Heart left ventricle (tissue), 16 donors: ENCODE results near the gene TUT4. TPM values are rescaled to one million over a fixed set of nuclear protein-coding genes. Genes with fewer than 3 reads are reported as not detected.

Experiments used
- ATAC-seq, 4 donors: fragments of 200-7000 bp; cut with Tn5 transposase; one replicate each; pipeline ENCODE4 v1.9.1; 2020 to 2022; ENCODE audit warnings: moderate library complexity in 4 of 4, mild to moderate bottlenecking in 3 of 4, moderate number of reproducible peaks in 1 of 4
- DNase-seq, 5 donors: peaks; one replicate each; pipeline ENCODE4 v3.0.0-alpha.2; 2020
- H3K27ac ChIP-seq, 12 donors: fragments of 200-600 bp; sonication (generic) in 4 of 12; one replicate each; pipeline versions ENCODE4 v1.5.0 to v1.8.0; 2016 to 2022; ENCODE audit warnings: mild to moderate bottlenecking in 2 of 12
- H3K27me3 ChIP-seq, 9 donors: fragments of 200-600 bp; sonication (generic) in 2 of 9; one replicate each; pipeline versions ENCODE4 v1.5.1 to v1.8.0; 2016 to 2022; ENCODE audit warnings: mild to moderate bottlenecking in 3 of 9
- H3K36me3 ChIP-seq, 9 donors: fragments of 200-600 bp; sonication (generic) in 2 of 9; one replicate each; pipeline versions ENCODE4 v1.5.0 to v1.8.0; 2018 to 2022; ENCODE audit warnings: mild to moderate bottlenecking in 2 of 9
- H3K4me1 ChIP-seq, 12 donors: fragments of 200-600 bp; sonication (generic) in 4 of 12; one replicate each; pipeline versions ENCODE4 v1.5.0 to v1.8.0; 2016 to 2022; ENCODE audit warnings: mild to moderate bottlenecking in 3 of 12
- H3K4me3 ChIP-seq, 12 donors: fragments of 200-600 bp; sonication (generic) in 4 of 12; one replicate each; pipeline versions ENCODE4 v1.5.0 to v1.8.0; 2017 to 2022; ENCODE audit warnings: mild to moderate bottlenecking in 9 of 12, moderate library complexity in 4 of 12
- H3K9me3 ChIP-seq, 12 donors: fragments of 200-600 bp; sonication (generic) in 4 of 12; one replicate each; pipeline versions ENCODE4 v1.5.0 to v1.8.0; 2016 to 2022; ENCODE audit warnings: mild to moderate bottlenecking in 1 of 12
- POLR2A ChIP-seq, 2 donors: fragments of 450-650 bp; IDR thresholded peaks; one replicate each; pipeline ENCODE4 v1.6.1; 2017; ENCODE audit warnings: antibody characterized with exemption in 2 of 2, mild to moderate bottlenecking in 2 of 2, moderate library complexity in 2 of 2
- WGBS, 4 donors: extraction: QIAGEN DNeasy Blood & Tissue Kit in 2 of 4; methylation state at CpG; one replicate each; pipeline versions ENCODE4 v1.1.5 to v1.1.7; 2013 to 2018; 5-methylcytosine and 5-hydroxymethylcytosine counted together
- intact Hi-C, 10 donors: fragments of 100-400 bp; cut with DNase I; formaldehyde crosslinking; loops; one replicate each; pipeline versions ENCODE4 v1.11.1 to v1.14.2; 2022
- polyA plus RNA-seq, 2 donors: library from polyadenylated mRNA; stranded (reverse); fragments of 200-250 nt; gene quantifications; one replicate each; pipeline ENCODE4 v1.2.3, GENCODE V29; 2013
- total RNA-seq, 9 donors: library from RNA; depleted of rRNA in 2 of 9; stranded (reverse); fragments of >200 nt in 2 of 9; fragmentation: NEBNext Ultra II Directional in 3 of 9; extraction: Animal tissue kit (Norgen Biotek cat#: 25700) in 3 of 9; gene quantifications; one replicate each; pipeline versions ENCODE4 v1.1.0 to v1.2.4, GENCODE V29; 2016 to 2023
- TF ChIP-seq, protein P1 (sequence below), 12 donors: fragments of 200-600 bp; sonication (generic) in 4 of 12; IDR thresholded peaks; one replicate each; pipeline versions ENCODE4 v1.5.0 to v1.8.0; 2018 to 2022; ENCODE audit warnings: antibody characterized with exemption in 12 of 12, mild to moderate bottlenecking in 5 of 12
- donor health status: ischemic (EF 13 %, LVEDD 7.1; RV severe dilation, severe dysfunction).
- donor health status: healthy with polysubstance abuse.
- donor health status: DM: no; HTN: yes; CAD: no.
- donor health status: DM: no; HTN: no; CAD: no.
- donor health status: ischemic (EF 25% LVEDD 6.9; RV normal size, moderate dysfunction).
- donor health status: ischemic (EF 25% LVEDD 5.7; RV mildly dilated, moderate dysfunction).
- donor health status: healthy.
- donor health status: DM: yes; HTN: yes; CAD: no.
- donor health status: ischemic (EF 35%, LVEDD 5.7; RV mildly dilated, moderate dysfunction).
- donor health status: nonischemic (EF 11% LVEDD 7.7; RV severe dilation, severe dysfunction).
- donor health status: DM: yes; HTN: yes; CAD: no.
- donor health status: PGD.
- donor health status: ischemic (EF 29% LVEDD 5.4; RV normal size, mild dysfunction).
- donor health status: nonischemic (EF 23%, LVEDD 6.1; RV moderate dilation, normal function).

TUT4 gene
- total and polyA plus RNA-seq, 11 donors, result 14.8 to 43.8 (median 30.4) TPM

DNA sequence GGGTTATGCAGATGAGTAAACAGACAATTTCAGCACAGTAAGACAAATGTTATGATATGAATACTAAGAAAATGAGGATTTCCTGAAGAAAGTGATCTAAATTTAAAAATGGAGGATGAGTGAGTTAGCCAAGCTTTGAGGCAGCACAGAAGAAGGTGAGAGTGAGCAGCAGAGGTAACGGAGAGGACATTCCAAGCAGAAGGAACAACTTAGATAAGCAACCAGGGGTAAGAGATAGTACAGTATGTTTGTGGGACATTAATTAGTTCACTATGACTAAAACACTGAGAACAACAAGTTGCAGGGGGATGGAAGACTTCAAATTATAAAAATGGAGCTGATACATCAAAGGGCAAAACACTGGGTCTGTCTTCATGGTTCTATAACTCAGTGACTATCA, 125.7 kb downstream of the TUT4 start:
- 58 to 72% (median 67%) methylated on average over 1 of the region's 1 CpG for WGBS, 4 donors
- H3K36me3 ChIP-seq, result peaks cover 0 to 89% (median 62%) of the 10 kb centered on the region in 9 donors
- TF ChIP-seq POLR2A (IDR thresholded peaks at IDR 0.05), result no peak
- TF ChIP-seq, protein P1, sequence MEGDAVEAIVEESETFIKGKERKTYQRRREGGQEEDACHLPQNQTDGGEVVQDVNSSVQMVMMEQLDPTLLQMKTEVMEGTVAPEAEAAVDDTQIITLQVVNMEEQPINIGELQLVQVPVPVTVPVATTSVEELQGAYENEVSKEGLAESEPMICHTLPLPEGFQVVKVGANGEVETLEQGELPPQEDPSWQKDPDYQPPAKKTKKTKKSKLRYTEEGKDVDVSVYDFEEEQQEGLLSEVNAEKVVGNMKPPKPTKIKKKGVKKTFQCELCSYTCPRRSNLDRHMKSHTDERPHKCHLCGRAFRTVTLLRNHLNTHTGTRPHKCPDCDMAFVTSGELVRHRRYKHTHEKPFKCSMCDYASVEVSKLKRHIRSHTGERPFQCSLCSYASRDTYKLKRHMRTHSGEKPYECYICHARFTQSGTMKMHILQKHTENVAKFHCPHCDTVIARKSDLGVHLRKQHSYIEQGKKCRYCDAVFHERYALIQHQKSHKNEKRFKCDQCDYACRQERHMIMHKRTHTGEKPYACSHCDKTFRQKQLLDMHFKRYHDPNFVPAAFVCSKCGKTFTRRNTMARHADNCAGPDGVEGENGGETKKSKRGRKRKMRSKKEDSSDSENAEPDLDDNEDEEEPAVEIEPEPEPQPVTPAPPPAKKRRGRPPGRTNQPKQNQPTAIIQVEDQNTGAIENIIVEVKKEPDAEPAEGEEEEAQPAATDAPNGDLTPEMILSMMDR (IDR thresholded peaks at IDR 0.05), result no peak

DNA sequence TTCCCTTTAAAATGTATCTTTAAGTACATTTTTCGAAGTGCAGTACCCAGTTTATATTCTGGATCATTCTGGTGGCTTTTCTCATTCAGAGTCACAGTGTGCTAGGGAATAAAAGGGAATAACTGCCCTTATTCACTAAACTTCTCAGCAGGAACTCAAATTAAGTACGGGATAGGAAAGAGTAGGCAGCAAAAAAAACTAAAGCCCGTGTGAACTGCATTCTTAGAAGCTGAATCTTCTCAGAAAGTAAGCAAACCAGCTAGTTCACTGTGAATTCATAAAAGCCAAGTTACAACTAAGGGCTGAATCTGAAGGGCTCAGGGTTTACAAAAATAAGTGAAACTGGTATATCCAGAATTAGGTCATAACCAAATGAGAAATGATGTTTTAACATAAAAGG, 126.5 kb downstream of the TUT4 start:
- intact Hi-C loops, result loop anchor here in 1 of 10 donors (10.0 kb wide), 1 partner anchor 258 kb away; no protein-coding TSS in a partner anchor
- no peak overlapping the region for H3K4me3 ChIP-seq
- peaks cover 0 to 89% (median 62%) of the 10 kb centered on the region in 9 donors for H3K36me3 ChIP-seq
- no peak for ATAC-seq
- no peak overlapping the region for H3K27ac ChIP-seq
- H3K27me3 ChIP-seq, result no peaks in the 10 kb centered on the region
- no peak for DNase-seq
- no peaks in the 10 kb centered on the region for H3K9me3 ChIP-seq
- TF ChIP-seq, protein P1 (IDR thresholded peaks at IDR 0.05), result no peak
- no peak for TF ChIP-seq POLR2A (IDR thresholded peaks at IDR 0.05)
- 84 to 88% (median 85%) methylated on average over 3 of the region's 3 CpGs for WGBS, 4 donors
- peaks cover 0 to 20% (median 7%) of the 10 kb centered on the region in 12 donors for H3K4me1 ChIP-seq

More for the DNA sequence above, 125.7 kb downstream of the TUT4 start:
- H3K4me1 ChIP-seq, result peaks cover 0 to 20% (median 7%) of the 10 kb centered on the region in 12 donors
- ATAC-seq (no peak), DNase-seq (no peak)
- intact Hi-C loops, result loop anchor here in 1 of 10 donors (10.0 kb wide), 1 partner anchor 258 kb away; no protein-coding TSS in a partner anchor
- no peak overlapping the region for H3K4me3 ChIP-seq
- no peaks in the 10 kb centered on the region for H3K9me3 ChIP-seq
- no peak overlapping the region for H3K27ac ChIP-seq
- H3K27me3 ChIP-seq, result no peaks in the 10 kb centered on the region

DNA sequence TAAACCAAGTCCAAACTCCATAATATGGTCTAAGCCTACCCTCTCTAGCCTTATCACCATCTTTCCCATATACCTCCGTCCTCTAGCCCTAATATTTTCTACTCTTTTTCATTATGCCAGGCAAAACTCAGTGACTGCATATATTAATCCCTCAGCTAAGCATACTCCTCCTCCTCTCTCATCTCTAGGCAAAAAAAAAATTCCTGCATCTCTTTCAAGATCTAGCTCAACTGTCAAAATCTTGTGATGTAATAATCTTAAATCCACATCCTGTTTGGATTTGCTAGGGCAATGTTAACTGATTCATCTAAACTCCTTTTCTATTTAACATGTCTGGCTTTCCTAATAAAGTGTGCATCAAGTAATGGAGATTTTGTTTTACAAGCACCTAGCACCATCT, 128.1 kb downstream of the TUT4 start:
- no peaks in the 10 kb centered on the region for H3K27me3 ChIP-seq
- ATAC-seq, result no peak
- no peaks in the 10 kb centered on the region for H3K9me3 ChIP-seq
- H3K36me3 ChIP-seq, result peaks cover 0 to 89% (median 61%) of the 10 kb centered on the region in 9 donors
- H3K27ac ChIP-seq, result peak overlapping the region in 1 of 12 donors; percentile 42
- H3K4me1 ChIP-seq, result peaks cover 0 to 20% (median 7%) of the 10 kb centered on the region in 12 donors
- WGBS, 4 donors, result 94 to 97% (median 95%) methylated on average over 1 of the region's 1 CpG
- no peak for DNase-seq
- no peak for TF ChIP-seq POLR2A (IDR thresholded peaks at IDR 0.05)
- TF ChIP-seq, protein P1 (IDR thresholded peaks at IDR 0.05), result no peak
- no peak overlapping the region for H3K4me3 ChIP-seq
- intact Hi-C loops, result loop anchor here in 1 of 10 donors (10.0 kb wide), 1 partner anchor 260 kb away; no protein-coding TSS in a partner anchor

DNA sequence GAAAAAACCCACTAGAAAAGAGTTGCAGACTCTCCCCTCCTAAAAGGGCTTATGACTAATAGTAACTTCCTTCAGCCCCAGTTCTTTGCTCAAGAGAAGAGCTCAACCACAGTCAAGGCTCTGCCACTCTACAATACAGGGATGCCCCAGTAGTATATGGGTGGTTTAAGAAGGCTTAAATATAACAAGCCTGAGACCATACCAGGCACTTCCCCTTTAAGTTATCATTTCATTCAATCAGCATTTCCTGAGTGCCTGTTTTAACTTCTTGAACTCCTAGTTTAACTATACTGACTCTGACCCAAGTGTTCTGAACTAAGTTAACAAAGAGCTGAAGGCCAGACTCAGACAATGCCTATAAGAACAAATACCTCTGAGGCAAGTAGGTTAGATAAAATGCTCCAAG, 128.7 kb downstream of the TUT4 start:
- H3K4me3 ChIP-seq, result no peak overlapping the region
- intact Hi-C loops, result loop anchor here in 1 of 10 donors (10.0 kb wide), 1 partner anchor 261 kb away; no protein-coding TSS in a partner anchor
- H3K27me3 ChIP-seq, result no peaks in the 10 kb centered on the region
- ATAC-seq (peak in 3 of 4 donors; percentile 39 to 49 (median 45)), DNase-seq (no peak)
- H3K4me1 ChIP-seq, result peaks cover 0 to 20% (median 7%) of the 10 kb centered on the region in 12 donors
- H3K27ac ChIP-seq, result peak overlapping the region in 4 of 12 donors; percentile 0 to 42 (median 28)
- TF ChIP-seq POLR2A (IDR thresholded peaks at IDR 0.05), result no peak
- TF ChIP-seq, protein P1 (IDR thresholded peaks at IDR 0.05), result no peak
- H3K36me3 ChIP-seq, result peaks cover 0 to 89% (median 61%) of the 10 kb centered on the region in 9 donors
- H3K9me3 ChIP-seq, result no peaks in the 10 kb centered on the region
